GM21723 (cell line): ENCODE results near the gene CLCN1.
"Not testable (repeated sequence)": the region's sequence is repeated elsewhere in the genome, so short reads cannot be mapped to it uniquely, and the experiment has no call there.

Source experiments
- ATAC-seq: cut with Tn5 transposase; IDR thresholded peaks from one replicate; pipeline ENCODE4 v1.9.1; 2021; ENCODE audit warnings: mild to moderate bottlenecking, moderate library complexity; ENCODE audit not compliant: unreplicated experiment

CLCN1 gene

GRCh38 chr7:143383642-143383957 is 67.7 kb downstream of the CLCN1 start:
- ATAC-seq: no peak

DNA sequence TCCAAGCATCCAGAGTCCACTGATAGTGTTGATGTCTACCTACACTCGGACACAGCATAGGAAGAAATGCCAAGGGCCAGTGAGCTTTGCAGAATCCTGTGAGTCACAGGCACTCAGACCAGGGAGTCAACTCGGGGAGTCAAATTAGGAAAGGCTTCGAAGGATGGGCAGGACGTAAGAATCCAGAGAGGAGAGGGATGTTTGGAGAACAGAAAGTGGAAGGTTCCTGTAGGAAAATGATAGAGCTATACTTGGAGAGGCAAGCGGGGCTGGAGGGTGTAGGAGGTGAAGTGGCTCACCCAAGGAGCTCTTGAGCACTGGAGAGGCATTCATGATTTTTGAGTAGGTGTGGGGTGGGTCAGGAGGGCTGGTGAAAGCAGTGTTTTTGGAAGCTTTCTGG is 68.2 kb downstream of the CLCN1 start:
- no peak for ATAC-seq

GRCh38 chr7:143384661-143385631 is 69.0 kb downstream of the CLCN1 start:
- ATAC-seq: no peak

- no peak for ATAC-seq
Observed at GRCh38 chr7:143385891-143386781, 70.2 kb downstream of the CLCN1 start.

DNA sequence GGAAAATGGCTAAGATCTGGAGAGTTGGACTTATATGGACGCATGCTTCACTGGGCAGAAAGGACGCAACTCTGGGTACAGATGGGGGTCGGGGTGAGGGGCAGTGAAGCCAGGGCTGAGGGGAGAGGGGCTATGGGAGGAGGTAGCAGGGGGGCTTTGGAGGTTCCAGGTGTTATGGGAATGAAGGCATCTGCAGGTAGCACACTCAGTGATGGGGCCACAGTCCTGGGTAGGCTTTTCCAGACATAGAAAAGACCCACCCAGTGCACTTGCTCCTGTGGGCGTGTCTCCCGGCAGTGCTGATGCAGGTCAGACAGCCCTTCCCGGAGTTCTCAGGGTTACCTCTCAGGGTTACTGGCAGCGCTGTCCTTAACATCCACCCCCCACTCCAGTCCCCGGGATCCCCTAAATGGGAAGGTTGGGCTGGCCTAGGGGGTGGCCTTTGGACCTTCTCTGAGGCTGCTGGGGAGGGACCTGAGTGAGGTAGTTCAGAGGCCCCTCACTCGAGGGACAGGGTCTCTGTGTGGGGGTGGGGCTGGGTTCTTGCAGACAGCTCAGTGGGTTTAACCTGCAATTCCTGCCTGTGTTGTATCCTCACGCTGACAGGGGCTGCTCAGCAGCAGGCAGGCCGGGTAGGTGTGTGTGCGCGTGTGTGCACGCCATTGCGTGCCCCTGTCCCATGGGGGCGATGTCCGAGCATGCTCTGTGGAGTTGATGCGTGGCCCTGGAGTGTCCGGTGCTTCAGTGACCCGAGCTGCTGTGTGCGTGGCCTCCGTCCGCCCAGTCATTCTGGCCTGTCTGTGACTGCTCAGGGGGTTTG is 71.5 kb downstream of the CLCN1 start:
- no peak for ATAC-seq

- no peak for ATAC-seq
Observed at GRCh38 chr7:143388051-143388450, 72.1 kb downstream of the CLCN1 start.

DNA sequence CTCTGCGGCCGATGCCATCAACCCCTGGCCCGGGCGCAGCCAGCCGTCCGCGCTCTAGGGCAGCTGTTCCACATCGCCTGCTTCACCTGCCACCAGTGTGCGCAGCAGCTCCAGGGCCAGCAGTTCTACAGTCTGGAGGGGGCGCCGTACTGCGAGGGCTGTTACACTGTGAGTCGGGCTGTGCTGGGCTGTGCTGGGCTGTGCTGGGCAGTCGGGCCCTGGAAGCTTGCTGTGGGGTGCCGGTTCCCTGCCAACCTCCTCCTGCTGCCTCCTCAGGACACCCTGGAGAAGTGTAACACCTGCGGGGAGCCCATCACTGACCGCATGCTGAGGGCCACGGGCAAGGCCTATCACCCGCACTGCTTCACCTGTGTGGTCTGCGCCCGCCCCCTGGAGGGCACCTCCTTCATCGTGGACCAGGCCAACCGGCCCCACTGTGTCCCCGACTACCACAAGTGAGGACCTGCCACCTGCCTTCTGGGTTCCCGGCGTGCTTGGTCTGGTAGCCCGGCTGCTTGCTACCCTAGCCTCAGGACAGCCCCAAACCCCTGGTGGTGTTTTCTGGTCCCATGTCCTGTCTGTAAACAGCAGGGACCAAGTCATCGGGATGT is 72.7 kb downstream of the CLCN1 start:
- no peak for ATAC-seq

- no peak for ATAC-seq
Observed at GRCh38 chr7:143389316-143390103, 73.6 kb downstream of the CLCN1 start.

- no peak for ATAC-seq
Observed at GRCh38 chr7:143390104-143390772, 74.3 kb downstream of the CLCN1 start.

DNA sequence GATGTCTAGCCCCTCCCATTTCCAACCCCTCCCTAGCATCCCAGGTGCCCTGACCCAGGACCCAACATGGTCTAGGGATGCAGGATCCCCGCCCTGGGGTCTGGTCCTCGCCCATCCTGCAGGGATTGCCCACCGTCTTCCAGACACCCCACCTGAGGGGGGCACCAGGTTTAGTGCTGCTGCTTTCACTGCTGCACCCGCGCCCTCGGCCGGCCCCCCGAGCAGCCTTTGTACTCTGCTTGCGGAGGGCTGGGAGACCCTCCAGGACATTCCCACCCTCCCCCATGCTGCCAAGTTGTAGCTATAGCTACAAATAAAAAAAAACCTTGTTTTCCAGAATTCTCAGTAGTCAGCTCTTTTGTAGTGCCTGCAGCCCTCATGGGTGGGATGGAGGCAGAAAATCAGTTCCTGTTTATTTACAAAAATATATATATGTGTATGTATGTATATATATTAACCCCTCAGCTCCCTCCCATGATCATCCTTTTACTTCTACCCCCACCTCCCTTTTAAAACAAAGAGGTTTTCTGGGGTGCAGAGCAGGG is 74.9 kb downstream of the CLCN1 start:
- ATAC-seq: no peak

DNA sequence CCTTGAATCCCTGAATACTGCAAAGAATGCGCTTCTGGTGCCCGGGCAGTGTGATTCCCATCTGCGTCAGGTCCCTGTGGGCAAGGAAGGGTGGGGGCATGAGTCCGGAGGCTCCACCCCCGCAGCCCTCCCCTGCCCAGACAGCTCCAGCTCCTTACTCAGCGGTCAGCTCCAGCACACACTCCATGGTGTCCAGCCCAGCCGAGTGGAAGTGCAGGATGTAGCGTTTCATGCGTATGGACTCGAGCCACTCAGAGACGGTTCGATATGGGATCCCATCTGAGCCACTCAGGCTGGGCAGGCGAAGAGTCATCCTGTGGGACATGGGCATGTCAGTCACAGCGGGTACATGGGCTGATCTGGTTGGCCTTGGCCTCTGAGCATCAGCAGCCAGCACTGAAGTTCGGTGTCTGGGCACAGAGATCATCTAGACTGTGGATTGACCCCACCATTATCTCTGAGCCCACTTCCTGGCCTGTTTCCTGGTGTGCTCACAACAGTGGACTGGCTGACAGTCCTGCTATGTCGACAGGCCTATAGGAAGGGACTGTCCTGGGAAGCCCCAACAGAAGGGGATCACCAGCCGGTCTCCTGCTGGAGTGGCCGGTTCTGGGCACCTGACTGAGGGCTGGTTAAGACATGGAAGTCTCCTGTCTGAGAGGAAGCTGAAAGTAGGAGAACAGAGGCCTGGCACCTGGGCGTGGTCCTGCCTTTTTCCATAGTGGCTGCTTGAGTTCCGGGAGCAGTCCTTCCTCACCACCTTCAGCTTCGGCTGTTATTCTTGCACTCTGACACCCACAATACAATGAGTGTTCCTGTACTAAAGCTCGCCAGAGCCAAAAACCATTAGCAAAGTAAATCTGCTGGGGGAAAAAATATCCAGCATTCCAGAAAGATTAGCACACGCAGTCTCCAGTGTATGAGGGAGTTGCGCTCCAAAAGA is 75.8 kb downstream of the CLCN1 start:
- ATAC-seq: no peak

DNA sequence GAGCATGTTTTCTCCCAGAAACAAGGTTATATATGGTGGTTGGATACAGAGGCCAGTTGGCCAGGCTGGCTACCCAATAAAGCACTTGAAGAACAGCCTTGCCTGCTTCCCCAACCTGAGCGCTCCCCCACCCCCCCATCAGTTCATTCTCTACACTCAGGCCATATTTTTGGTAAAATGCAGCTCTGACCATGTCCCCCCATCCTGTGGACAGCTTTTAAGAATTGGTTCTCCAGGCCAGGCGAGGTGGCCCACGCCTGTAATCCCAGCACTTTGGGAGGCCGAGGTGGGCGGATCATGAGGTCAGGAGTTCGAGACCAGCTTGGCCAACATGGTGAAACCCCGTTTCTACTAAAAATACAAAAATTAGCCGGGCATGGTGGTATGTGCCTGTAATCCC is 76.5 kb downstream of the CLCN1 start:
- not testable (repeated sequence) for ATAC-seq

DNA sequence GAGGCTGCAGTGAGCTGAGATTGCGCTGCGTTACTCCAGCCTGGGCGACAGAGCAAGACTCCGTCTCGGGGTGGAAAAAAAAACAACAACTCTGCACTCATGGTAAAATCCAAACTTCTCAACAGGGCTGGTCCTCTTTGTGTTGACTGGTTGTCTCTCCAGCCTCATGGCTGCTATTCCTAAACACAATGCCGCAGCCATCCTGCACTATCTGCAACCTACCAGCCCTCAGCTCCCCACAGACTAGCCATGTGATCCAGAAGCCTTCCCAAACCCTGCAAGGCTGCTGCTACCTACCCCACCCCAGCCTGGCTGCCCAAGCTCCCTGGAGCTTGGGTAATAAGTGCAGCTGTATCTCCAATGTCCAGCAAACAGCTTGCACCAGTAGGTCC is 77.0 kb downstream of the CLCN1 start:
- ATAC-seq: no peak

GRCh38 chr7:143393267-143394041 is 77.5 kb downstream of the CLCN1 start:
- no peak for ATAC-seq

DNA sequence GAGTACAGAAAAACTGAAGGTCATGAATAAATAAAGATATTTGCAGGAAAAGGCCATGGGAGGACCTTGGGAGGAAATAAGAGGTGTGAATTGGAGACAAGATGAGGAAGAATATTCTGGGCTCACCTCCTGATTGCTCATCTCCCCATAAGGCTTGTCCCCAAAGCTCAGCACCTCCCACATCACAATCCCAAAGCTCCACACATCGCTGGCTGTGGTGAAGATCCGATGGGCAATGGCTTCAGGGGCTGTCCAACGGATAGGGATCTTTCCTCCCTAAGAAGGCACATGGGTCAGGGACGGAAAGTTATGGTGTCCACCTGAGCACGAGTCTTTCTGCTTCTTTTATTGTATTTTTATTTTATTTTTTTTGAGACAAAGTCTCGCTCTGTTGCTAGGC is 78.2 kb downstream of the CLCN1 start:
- ATAC-seq: no peak

GRCh38 chr7:143394777-143395176 is 78.9 kb downstream of the CLCN1 start:
- ATAC-seq: no peak
